Measurements from ENCODE around the gene PDXP. TPM values are rescaled to one million over a fixed set of nuclear protein-coding genes. Genes with fewer than 3 reads are reported as not detected.
A peak's percentile ranks its signal among the peaks of the same experiment; 100 is the strongest.

PDXP gene
- total and polyA plus RNA-seq, 9 of the 15 experiments (the other 6 are each of a cell fraction or from before 2014, with no cell fraction given) = 7.9 to 54.2 (median 38.8) TPM

GRCh38 chr22:37657590-37658132 lies 862 bp upstream of the PDXP start:
- Histone ChIP-seq H2AFZ (ENCODE audit: low read depth, low read length) (peak overlapping the region; percentile 89), H3K79me2 (ENCODE audit: control insufficient read depth, insufficient read depth, low read length) (peaks cover 41% of the 10 kb centered on the region), H4K20me1 (replicated peaks; ENCODE audit: control insufficient read depth, insufficient read depth, low read length) (peaks cover 17% of the 10 kb centered on the region), H3K36me3 (ENCODE audit: control insufficient read depth, insufficient read depth, low read length) (peaks cover 37% of the 10 kb centered on the region; the same call in 2 of the 3 replicates), H3K4me3 (peak overlapping the region; percentile 63), H3K27ac (ENCODE audit: extremely low read depth, low read depth, low read length) (peak overlapping the region; percentile 88), H3K4me1 (replicated peaks in 1 of 2; ENCODE audit: control insufficient read depth in 2 of 2, insufficient read depth in 2 of 2, low read length in 2 of 2) (peaks cover 20 to 27% of the 10 kb centered on the region in 2 experiments), H3K4me2 (ENCODE audit: insufficient read depth, low read length) (peak overlapping the region; percentile 92), H3K27me3 (ENCODE audit: control insufficient read depth in 2 of 2, insufficient read depth in 2 of 2, low read length in 2 of 2) (no peaks in the 10 kb centered on the region), H3K9ac (ENCODE audit: insufficient read depth in 1 of 2, low read depth in 2 of 2, low read length in 2 of 2) (peak overlapping the region; percentile 85 to 88), H3K9me1 (ENCODE audit: control insufficient read depth, insufficient read depth, low read length) (peaks cover 4% of the 10 kb centered on the region), H3K9me3 (replicated peaks; ENCODE audit: control insufficient read depth, insufficient read depth, low read depth, low read length) (no peaks in the 10 kb centered on the region)
- BruUV-seq (replicated peaks) = TSS peak; percentile 98
- WGBS (ENCODE audit: insufficient coverage, low coverage, missing lambda C conversion rate) = 0% methylated on average over 5 of the region's 6 CpGs
- ChIA-PET POLR2A (interaction anchor here (0.5 to 2.0 kb wide), 12 partner anchors 8 to 1192 kb away, joined by 3 to 14 read pairs (median 4); partner anchors contain the start of gene LGALS1), CTCF (ENCODE audit: low intra/inter-chr PET ratio) (no interaction called here)
- ATAC-seq = peak; percentile 35
- intact Hi-C loops (cut with micrococcal nuclease) (no loop called here), in situ Hi-C loops (cut with MboI) (no loop called here)
- DNase-seq (ENCODE audit: extremely low read depth in 1 of 4, low spot score in 3 of 4) = peak in 3 of 4 experiments; percentile 40 to 74 (median 45)
- FAIRE-seq = no peak
- TF ChIP-seq JUNB (CRISPR knock-in tag; conservative IDR thresholded peaks at IDR 0.05) (no peak), NR4A1 (CRISPR knock-in tag; IDR thresholded peaks at IDR 0.05) (no peak), NR4A1 (tag; IDR thresholded peaks at IDR 0.05) (no peak), SMARCA5 (IDR thresholded peaks at IDR 0.05) (no peak), ZNF518B (CRISPR knock-in tag; IDR thresholded peaks at IDR 0.05) (no peak), ZNF780A (CRISPR knock-in tag; IDR thresholded peaks at IDR 0.05) (no peak), GATAD2A (IDR thresholded peaks at IDR 0.05) (no peak), RCOR1 (IDR thresholded peaks at IDR 0.05; ENCODE audit: borderline replicate concordance in 1 of 2, low read depth in 2 of 2, low read length in 2 of 2) (no peak), STAT5B (CRISPR knock-in tag; IDR thresholded peaks at IDR 0.05) (no peak), ZNF133 (CRISPR knock-in tag; IDR thresholded peaks at IDR 0.05) (no peak), ZNF398 (CRISPR knock-in tag; IDR thresholded peaks at IDR 0.05) (no peak), ZNF239 (CRISPR knock-in tag; IDR thresholded peaks at IDR 0.05) (no peak), DPF2 (IDR thresholded peaks at IDR 0.05) (peak; percentile 13; the same call in 1 of the 2 replicates), E2F3 (CRISPR knock-in tag; IDR thresholded peaks at IDR 0.05) (no peak), KLF1 (tag; IDR thresholded peaks at IDR 0.05) (no peak), XRCC5 (IDR thresholded peaks at IDR 0.05; ENCODE audit: low read depth, low read length) (no peak)
- TF ChIP-seq, protein P1, sequence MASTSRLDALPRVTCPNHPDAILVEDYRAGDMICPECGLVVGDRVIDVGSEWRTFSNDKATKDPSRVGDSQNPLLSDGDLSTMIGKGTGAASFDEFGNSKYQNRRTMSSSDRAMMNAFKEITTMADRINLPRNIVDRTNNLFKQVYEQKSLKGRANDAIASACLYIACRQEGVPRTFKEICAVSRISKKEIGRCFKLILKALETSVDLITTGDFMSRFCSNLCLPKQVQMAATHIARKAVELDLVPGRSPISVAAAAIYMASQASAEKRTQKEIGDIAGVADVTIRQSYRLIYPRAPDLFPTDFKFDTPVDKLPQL (IDR thresholded peaks at IDR 0.05; ENCODE audit: extremely low read depth, insufficient read length) = peak; percentile 63
